ENCODE results near the gene LIMK2. TPM values are rescaled to one million over a fixed set of nuclear protein-coding genes. Genes with fewer than 3 reads are reported as not detected.
"Not testable (repeated sequence)": the region's sequence is repeated elsewhere in the genome, so short reads cannot be mapped to it uniquely, and the experiment has no call there.

LIMK2 gene
- total RNA-seq, 2 donors from 2014 or later, result 20.7 to 25.3 TPM

DNA sequence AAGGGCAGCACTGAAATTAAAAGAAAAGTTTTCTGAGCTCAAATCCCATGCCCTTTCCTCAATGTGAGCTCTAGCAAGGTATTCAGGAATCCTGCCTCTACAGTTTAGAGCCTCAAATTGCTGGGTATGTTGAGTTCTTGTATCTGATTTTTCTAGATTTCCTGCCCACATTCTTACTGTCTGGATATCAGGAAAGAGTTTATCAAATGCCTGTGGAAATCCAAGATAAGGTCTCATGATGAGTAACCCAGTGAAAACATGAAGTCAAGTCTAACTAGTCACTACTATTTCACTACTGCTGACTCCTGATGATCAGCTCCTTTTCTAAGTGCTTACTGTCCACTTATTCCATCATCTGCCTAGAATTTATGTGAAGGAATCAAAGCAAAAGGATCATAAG, 29.8 kb downstream of the LIMK2 start:
- Mint-ChIP-seq H3K4me1 (peaks cover 25% of the 10 kb centered on the region), H3K27me3 (no peaks in the 10 kb centered on the region), H3K36me3 (ENCODE audit: low read depth) (no peaks in the 10 kb centered on the region), H3K27ac (peak overlapping the region; percentile 79), H3K4me3 (no peak overlapping the region)
- DNase-seq, result no peak
- ATAC-seq, result no peak
- H3K9me3 ChIP-seq (ENCODE audit: control insufficient read depth, low read length, poor library complexity, severe bottlenecking), result no peaks in the 10 kb centered on the region

DNA sequence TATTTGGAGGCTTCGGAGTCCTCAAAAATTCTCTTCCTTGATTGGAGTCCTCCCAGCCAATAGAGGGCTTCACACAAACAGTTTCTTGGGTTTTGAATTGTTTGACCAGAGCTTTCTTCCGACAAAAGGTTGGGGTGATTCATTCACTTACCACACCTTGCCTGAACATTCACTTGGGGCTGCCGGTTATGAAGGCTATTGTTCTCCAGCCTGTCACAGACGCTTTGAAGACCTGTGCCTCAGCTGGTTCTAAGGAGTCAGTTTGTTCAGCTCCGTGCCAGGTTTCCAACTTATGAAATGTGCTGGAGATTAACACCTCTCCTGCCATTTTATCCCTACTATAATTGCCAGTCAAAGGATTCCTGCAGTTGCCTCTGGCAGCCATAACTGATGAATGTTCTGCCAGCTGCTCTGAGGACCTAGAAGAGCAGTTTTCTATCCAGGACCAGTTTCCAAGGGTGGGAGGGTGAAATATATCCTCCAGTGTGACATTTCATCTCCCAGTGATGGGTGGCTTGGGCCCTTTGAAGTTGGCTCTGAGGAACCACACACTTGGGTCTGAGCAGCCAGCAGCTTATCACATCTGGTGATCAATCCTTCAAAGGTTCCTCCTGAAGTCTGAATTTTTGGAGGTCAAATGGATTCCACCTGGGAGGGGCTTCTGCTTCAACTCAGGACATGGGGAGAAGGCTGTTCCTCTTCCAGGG, 31.4 kb downstream of the LIMK2 start:
- ATAC-seq (no peak), DNase-seq (no peak)
- Mint-ChIP-seq H3K36me3 (ENCODE audit: low read depth) (no peaks in the 10 kb centered on the region), H3K4me1 (peaks cover 31% of the 10 kb centered on the region), H3K27ac (peak overlapping the region; percentile 59), H3K27me3 (no peaks in the 10 kb centered on the region), H3K4me3 (no peak overlapping the region)
- no peaks in the 10 kb centered on the region for H3K9me3 ChIP-seq (ENCODE audit: control insufficient read depth, low read length, poor library complexity, severe bottlenecking)

DNA sequence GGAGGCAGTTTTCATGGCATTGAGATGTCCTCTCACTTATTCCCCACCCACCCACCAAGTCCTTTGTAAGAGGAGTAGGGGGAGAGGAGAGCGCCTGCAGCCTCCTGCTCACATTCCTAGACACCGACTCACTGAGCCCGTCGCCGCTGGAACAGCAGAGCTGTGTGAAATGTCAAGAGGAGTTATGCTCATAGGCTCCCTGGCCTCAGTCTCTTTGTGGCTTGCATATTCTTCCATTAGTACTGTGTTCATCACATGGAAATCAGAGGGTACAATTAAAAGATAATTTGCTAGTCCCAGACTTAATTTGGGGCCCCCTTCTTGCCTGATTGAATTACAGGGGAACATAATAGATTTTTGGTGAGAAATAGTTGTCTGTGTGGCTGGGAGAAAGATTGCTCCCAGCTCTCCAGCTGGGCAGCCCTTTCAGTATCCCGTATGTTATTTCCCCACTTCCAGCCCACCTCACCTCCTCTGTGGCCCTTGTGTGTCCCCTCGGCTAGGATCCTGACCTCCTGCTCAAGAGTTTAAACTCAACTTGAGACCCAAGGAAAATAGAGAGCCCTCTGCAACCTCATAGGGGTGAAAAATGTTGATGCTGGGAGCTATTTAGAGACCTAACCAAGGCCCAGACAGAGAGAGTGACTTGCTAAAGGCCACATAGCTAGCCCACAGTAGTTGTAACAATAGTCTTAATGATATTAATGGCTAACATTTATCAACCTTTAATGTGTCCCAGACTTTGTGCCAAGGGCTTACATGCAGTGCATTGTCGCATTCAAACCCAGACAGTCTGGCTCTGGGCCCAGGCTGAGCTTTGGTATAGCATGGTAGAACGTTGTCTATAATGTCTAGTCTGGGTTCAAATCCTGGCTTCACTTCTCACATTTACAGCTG, 32.2 kb downstream of the LIMK2 start:
- Mint-ChIP-seq H3K36me3 (ENCODE audit: low read depth) (no peaks in the 10 kb centered on the region), H3K4me3 (no peak overlapping the region), H3K27me3 (no peaks in the 10 kb centered on the region), H3K27ac (peak overlapping the region; percentile 59), H3K4me1 (peaks cover 30% of the 10 kb centered on the region)
- no peak for DNase-seq
- no peak for ATAC-seq
- H3K9me3 ChIP-seq (ENCODE audit: control insufficient read depth, low read length, poor library complexity, severe bottlenecking), result no peaks in the 10 kb centered on the region

DNA sequence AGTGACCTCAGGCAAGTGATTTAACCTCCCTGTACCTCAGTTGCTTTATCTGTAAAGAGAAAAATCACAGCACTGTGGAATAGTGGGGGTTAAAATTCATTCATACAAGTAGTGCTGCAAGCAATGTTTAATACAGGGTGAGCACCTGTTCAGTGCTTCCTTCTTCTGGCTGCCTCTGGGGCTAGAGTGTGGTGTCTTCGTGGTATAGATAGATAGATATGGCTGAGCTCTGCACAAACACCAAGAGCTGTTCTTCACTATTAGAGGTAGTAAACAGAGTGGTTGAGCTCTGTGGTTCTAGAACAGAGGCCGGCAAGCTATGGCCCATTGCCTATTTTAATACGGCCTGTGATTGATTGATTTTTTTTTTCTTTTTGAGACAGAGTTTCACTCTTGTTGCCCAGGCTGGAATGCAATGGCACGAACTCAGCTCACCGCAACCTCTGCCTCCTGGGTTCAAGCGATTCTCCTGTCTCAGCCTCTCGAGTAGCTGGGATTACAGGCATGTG, 32.9 kb downstream of the LIMK2 start:
- DNase-seq, result no peak
- no peaks in the 10 kb centered on the region for H3K27me3 Mint-ChIP-seq
- H3K9me3 ChIP-seq (ENCODE audit: control insufficient read depth, low read length, poor library complexity, severe bottlenecking), result no peaks in the 10 kb centered on the region
- peak overlapping the region; percentile 59 for H3K27ac Mint-ChIP-seq
- H3K4me1 Mint-ChIP-seq, result peaks cover 23% of the 10 kb centered on the region
- H3K4me3 Mint-ChIP-seq, result no peak overlapping the region
- ATAC-seq, result peak; percentile 47
- no peaks in the 10 kb centered on the region for H3K36me3 Mint-ChIP-seq (ENCODE audit: low read depth)

DNA sequence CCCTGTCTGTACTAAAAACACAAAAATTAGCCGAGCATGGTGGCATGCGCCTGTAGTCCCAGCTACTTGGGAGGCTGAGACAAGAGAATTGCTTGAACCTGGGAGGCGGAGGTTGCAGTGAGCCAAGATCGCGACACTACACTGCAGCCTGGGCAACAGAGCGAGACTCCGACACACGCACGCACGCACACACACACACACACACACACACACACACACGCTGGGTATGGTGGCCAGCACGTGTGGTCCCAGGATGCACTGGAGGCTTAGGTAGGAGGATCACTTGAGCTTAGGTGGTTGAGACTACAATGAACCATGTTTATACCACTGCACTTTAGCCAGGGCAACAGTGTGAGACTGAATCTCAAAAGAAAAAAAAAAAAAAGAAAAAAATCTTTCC, 33.9 kb downstream of the LIMK2 start:
- H3K4me1 Mint-ChIP-seq, result peaks cover 21% of the 10 kb centered on the region

DNA sequence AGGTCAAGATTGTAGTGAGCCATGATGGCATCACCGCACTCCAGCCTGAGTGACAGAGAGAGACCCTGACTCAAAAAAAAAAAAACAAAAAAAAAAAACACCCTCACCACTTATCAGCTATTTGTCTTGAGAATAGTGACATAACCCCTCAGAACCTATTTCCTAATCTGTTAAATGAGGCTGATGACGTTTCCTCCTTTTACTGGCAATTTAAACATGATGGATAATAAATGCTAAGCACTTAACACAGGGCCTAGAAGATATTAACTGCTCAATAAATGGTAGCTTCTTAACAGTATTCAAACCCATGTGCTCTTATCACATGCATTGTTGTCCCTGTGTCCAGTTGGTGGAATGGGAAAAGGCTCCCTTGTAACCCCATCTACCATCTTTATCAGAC, 34.6 kb downstream of the LIMK2 start:
- peaks cover 17% of the 10 kb centered on the region for H3K4me1 Mint-ChIP-seq
- no peak overlapping the region for H3K27ac Mint-ChIP-seq
- DNase-seq (no peak), ATAC-seq (no peak)
- H3K36me3 Mint-ChIP-seq (ENCODE audit: low read depth), result no peaks in the 10 kb centered on the region
- no peak overlapping the region for H3K4me3 Mint-ChIP-seq
- H3K27me3 Mint-ChIP-seq, result no peaks in the 10 kb centered on the region
- no peaks in the 10 kb centered on the region for H3K9me3 ChIP-seq (ENCODE audit: control insufficient read depth, low read length, poor library complexity, severe bottlenecking)

More for the DNA sequence above, 33.9 kb downstream of the LIMK2 start:
- H3K36me3 Mint-ChIP-seq (ENCODE audit: low read depth); H3K27me3 Mint-ChIP-seq; H3K9me3 ChIP-seq (ENCODE audit: control insufficient read depth, low read length, poor library complexity, severe bottlenecking); DNase-seq; ATAC-seq; H3K27ac Mint-ChIP-seq; H3K4me3 Mint-ChIP-seq: not testable (repeated sequence)

DNA sequence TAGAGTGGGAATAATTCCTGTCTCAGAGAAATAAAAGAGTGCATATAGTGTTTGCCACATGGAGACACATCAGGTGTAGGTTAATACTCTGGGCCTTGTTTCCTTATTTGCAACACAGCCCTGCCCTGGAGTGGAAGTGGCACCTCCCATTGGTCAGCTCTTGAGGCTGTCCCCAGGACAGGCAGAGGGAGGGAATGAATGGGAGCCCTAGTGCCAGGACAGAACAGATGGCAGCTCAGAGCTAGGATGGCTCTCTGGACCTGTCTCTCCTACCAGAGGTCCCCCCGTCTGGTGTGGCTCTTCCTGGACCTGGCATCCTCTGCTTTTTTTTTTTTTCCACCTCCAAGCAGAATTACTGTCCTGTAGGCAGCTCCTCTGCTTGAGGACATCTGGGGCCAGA, 35.6 kb downstream of the LIMK2 start:
- Mint-ChIP-seq H3K4me1 (peaks cover 17% of the 10 kb centered on the region), H3K4me3 (peak overlapping the region; percentile 88), H3K27ac (peak overlapping the region; percentile 73), H3K36me3 (ENCODE audit: low read depth) (no peaks in the 10 kb centered on the region), H3K27me3 (no peaks in the 10 kb centered on the region)
- ATAC-seq (no peak), DNase-seq (no peak)
- H3K9me3 ChIP-seq (ENCODE audit: control insufficient read depth, low read length, poor library complexity, severe bottlenecking), result no peaks in the 10 kb centered on the region

DNA sequence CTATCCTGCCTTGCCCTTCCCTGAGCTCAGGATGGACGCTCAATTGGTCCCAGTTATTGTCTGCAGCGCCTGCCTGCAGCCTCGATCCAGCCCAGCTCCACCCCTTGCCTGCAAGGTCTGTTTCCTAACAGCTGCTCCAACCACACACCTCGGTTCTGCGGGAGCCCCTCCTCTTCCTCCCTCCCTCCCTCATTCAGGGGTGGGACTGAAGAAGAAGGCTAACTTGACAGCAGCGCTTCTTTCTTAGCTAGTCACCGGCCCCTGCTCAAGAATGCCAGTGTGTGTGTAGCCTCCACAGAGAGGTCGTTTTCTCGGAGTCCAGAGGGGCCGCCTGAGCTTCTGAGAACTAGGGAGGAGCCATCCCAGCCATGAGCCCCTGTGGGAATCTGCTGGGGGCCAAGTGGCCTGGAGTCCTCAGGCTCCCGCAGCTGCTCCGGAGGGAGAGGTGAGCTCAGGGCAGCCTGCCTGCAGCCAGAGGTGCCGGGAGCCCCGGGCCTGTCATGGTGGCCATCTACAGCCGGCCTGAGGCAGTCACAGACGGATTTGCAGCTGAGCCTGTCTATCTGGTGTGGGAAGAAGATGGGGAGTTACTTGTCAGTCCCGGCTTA, 36.1 kb downstream of the LIMK2 start:
- ATAC-seq, result peak; percentile 100
- H3K9me3 ChIP-seq (ENCODE audit: control insufficient read depth, low read length, poor library complexity, severe bottlenecking), result no peaks in the 10 kb centered on the region
- H3K4me3 Mint-ChIP-seq, result peak overlapping the region; percentile 88
- no peaks in the 10 kb centered on the region for H3K27me3 Mint-ChIP-seq
- H3K27ac Mint-ChIP-seq, result peak overlapping the region; percentile 73
- H3K36me3 Mint-ChIP-seq (ENCODE audit: low read depth), result no peaks in the 10 kb centered on the region
- H3K4me1 Mint-ChIP-seq, result peaks cover 17% of the 10 kb centered on the region
- DNase-seq, result peak; percentile 43 to 55 (median 48)

DNA sequence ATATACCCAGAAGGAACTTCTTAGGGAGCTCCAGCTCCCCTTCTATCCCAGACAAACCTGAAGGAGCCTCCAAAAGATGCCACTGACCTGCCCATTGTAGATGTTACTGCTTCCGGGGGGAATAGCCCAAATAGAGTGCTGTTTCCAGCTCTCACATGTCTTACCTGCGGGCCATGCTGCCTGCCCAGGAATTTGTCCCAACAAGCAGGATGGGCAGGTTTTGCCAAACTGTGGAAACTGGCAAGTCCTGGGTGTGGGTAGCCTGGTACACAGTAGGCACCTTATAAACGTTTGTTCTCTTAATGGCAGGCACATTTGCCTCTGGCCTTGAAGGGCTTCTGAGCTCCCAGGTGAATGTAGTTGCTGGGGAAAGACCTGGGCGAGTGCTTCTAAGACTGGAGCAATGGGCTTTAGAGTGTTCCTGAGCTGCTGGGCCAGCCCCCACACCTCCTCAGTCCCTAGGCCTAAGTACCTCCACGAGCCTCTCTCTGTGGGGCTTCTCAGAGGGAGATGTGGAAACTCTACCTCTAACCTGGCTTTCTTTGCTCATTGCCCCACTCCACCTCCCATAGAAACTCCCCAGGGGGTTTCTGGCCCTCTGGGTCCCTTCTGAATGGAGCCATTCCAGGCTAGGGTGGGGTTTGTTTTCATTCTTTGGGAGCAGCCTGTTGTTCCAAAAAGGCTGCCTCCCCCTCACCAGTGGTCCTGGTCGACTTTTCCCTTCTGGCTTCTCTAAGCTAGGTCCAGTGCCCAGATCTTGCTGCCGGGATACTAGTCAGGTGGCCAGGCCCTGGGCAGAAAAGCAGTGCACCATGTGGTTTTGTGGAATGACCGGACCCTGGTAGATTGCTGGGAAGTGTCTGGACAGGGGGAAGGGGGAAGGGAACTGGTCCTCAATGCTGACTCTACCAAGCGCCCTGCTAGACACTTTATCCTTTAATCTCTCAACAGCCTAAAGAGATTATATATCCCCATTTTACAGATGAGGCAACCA, 37.2 kb downstream of the LIMK2 start:
- H3K9me3 ChIP-seq (ENCODE audit: control insufficient read depth, low read length, poor library complexity, severe bottlenecking), result no peaks in the 10 kb centered on the region
- ATAC-seq (no peak), DNase-seq (no peak)
- Mint-ChIP-seq H3K27ac (no peak overlapping the region), H3K4me1 (peaks cover 17% of the 10 kb centered on the region), H3K27me3 (no peaks in the 10 kb centered on the region), H3K36me3 (ENCODE audit: low read depth) (no peaks in the 10 kb centered on the region), H3K4me3 (no peak overlapping the region)

DNA sequence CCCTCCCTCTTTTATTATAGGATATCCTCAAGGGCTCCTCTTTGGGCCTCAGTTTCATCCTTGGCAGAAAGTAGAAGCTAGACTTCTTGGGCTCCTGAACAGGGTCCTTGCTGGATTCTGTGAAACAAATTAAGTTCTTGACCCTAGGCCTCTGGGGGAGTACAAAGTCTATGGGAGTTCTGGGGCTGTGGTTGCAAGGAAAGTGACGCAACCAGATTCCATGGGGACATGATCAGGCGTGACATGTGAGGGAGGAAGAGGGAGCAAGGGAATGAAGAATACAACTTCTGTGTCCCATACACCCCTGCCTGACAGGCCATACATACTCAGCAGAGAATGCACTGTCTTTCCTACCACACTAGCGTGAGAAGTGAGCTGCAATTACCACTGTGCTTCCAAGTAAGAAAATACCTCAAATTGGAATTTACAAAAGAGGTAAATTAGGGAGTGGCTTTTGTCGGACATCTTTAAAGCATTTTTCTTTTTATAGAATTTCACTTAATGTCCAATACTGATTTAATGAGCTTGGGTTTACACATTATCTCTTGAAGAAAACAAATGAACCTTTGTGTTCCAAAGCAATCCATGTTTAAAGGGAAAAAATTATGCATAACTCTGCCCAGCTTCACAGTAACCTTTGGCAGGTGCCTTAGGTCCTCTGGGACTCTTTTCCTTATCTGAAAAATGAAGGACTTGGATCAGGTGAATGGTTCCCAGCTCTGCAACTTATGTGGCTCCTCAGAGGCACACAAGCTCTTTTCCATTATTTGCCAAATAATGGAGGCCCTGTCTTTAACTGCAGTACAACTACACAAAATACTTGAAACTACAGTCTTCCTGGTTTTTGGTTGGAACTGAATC, 38.9 kb downstream of the LIMK2 start:
- DNase-seq (no peak), ATAC-seq (no peak)
- no peaks in the 10 kb centered on the region for H3K9me3 ChIP-seq (ENCODE audit: control insufficient read depth, low read length, poor library complexity, severe bottlenecking)
- Mint-ChIP-seq H3K4me1 (peaks cover 17% of the 10 kb centered on the region), H3K4me3 (no peak overlapping the region), H3K27ac (peak overlapping the region; percentile 56), H3K36me3 (ENCODE audit: low read depth) (no peaks in the 10 kb centered on the region), H3K27me3 (no peaks in the 10 kb centered on the region)

DNA sequence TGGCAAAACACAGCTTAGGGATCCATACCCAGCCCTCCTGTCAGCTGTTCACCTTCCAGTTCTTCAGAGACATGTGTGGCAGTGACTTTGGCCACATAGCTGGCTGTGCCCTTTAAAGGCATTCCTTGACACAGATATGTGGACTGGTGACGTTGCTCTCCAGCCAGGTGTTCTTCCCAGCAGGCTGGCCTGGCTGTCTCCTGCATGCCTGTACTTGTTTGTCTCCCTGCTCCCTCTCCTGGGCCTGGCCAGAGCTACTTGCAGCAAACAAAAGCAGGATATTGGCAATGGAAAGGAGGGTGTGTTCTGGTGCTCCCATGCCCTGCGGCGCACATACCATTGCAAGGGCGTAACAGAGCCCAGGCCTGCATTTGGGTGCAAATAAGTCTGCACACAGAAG, 41.9 kb downstream of the LIMK2 start:
- H3K27me3 Mint-ChIP-seq, result no peaks in the 10 kb centered on the region
- H3K4me1 Mint-ChIP-seq, result peaks cover 15% of the 10 kb centered on the region
- no peaks in the 10 kb centered on the region for H3K9me3 ChIP-seq (ENCODE audit: control insufficient read depth, low read length, poor library complexity, severe bottlenecking)
- peak overlapping the region; percentile 39 for H3K27ac Mint-ChIP-seq
- DNase-seq (no peak), ATAC-seq (no peak)
- H3K36me3 Mint-ChIP-seq (ENCODE audit: low read depth), result peaks cover 2% of the 10 kb centered on the region
- H3K4me3 Mint-ChIP-seq, result no peak overlapping the region
